Tibial nerve (tissue), 4 donors: ENCODE results near the gene SPTBN1. TPM values are rescaled to one million over a fixed set of nuclear protein-coding genes. Genes with fewer than 3 reads are reported as not detected.

ENCODE experiments used
- DNase-seq, 2 donors: peaks; one replicate each; pipeline ENCODE4 v3.0.0-alpha.2; 2019; ENCODE audit warnings: low spot score in 2 of 2
- H3K27ac ChIP-seq, 4 donors: fragments of 200-600 bp; sonication (generic) in 3 of 4; one replicate each; pipeline ENCODE4 v1.5.1; 2017 to 2019; ENCODE audit warnings: mild to moderate bottlenecking in 1 of 4
- H3K27me3 ChIP-seq, 2 donors: fragments of 200-600 bp; sonication (generic) in 1 of 2; one replicate each; pipeline versions ENCODE4 v1.5.1 to v1.6.0; 2017 to 2019
- H3K36me3 ChIP-seq, 3 donors: fragments of 200-600 bp; sonication (generic); one replicate each; pipeline ENCODE4 v1.5.1; 2018 to 2019
- H3K4me1 ChIP-seq, 4 donors: fragments of 200-600 bp; sonication (generic) in 3 of 4; one replicate each; pipeline ENCODE4 v1.5.1; 2017 to 2019
- H3K4me3 ChIP-seq, 4 donors: fragments of 200-600 bp; sonication (generic) in 3 of 4; one replicate each; pipeline ENCODE4 v1.5.1; 2017 to 2019; ENCODE audit warnings: mild to moderate bottlenecking in 1 of 4, moderate library complexity in 1 of 4
- H3K9me3 ChIP-seq, 4 donors: fragments of 200-600 bp; sonication (generic) in 3 of 4; one replicate each; pipeline ENCODE4 v1.5.1; 2017 to 2019
- EP300 ChIP-seq, 2 donors: sonication (generic); formaldehyde crosslinking; IDR thresholded peaks; one replicate each; pipeline ENCODE4 v1.6.1; 2017; ENCODE audit warnings: antibody characterized with exemption in 2 of 2, mild to moderate bottlenecking in 1 of 2
- POLR2A ChIP-seq, 2 donors: fragments of 450-650 bp; IDR thresholded peaks; one replicate each; pipeline ENCODE4 v1.6.1; 2017; ENCODE audit warnings: antibody characterized with exemption in 2 of 2, mild to moderate bottlenecking in 2 of 2, moderate library complexity in 2 of 2
- WGBS, 2 donors: methylation state at CpG; one replicate each; pipeline ENCODE4 v1.1.5; 2018; 5-methylcytosine and 5-hydroxymethylcytosine counted together
- total RNA-seq, 4 donors: library from RNA; depleted of rRNA; stranded (reverse); fragments of >200 nt; gene quantifications; one replicate each; pipeline ENCODE4 v1.1.0, GENCODE V29; 2016
- TF ChIP-seq, protein P1 (sequence below), 5 experiments: fragments of 200-600 bp in 3 of 5; fragments of 450-650 bp in 2 of 5; sonication (generic) in 3 of 5; IDR thresholded peaks; one replicate each; pipeline ENCODE4 v1.5.1; 2016 to 2019; ENCODE audit warnings: antibody characterized with exemption in 5 of 5, mild to moderate bottlenecking in 3 of 5, moderate library complexity in 2 of 5

Gene SPTBN1
- total RNA-seq, 4 donors from 2014 or later = 670 to 967 (median 890) TPM

DNA sequence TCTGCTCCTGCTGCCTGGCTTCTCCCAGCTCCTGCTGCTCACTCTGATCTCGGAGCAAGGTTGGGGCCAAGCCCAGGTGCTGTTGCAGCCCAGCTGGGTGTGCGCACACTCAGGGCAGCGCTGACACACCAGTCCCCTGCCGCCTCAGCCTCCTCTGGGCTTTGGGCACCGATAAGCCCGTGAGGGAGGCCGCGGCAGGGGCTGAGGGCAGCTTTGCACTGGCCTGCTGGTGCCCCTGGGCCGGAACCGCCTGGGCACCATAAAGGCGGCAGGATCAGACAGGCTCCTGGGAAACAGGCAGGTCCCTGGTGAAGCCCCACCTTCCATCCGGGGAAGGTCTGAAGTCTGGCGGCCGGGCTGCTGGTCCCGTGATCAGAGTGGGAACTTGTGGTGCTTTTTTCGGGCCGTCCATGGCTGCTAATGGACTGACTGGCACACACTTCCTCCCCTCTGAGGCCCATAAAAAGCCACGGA is 253.2 kb downstream of the SPTBN1 start:
- Histone ChIP-seq H3K27ac (no peak overlapping the region), H3K27me3 (peaks cover 0 to 16% of the 10 kb centered on the region in 2 donors), H3K36me3 (no peaks in the 10 kb centered on the region), H3K4me3 (peak overlapping the region in 3 of 4 donors; percentile 34 to 45 (median 45)), H3K4me1 (peaks cover 0 to 13% (median 5%) of the 10 kb centered on the region in 4 donors), H3K9me3 (no peaks in the 10 kb centered on the region)
- TF ChIP-seq, protein P1, sequence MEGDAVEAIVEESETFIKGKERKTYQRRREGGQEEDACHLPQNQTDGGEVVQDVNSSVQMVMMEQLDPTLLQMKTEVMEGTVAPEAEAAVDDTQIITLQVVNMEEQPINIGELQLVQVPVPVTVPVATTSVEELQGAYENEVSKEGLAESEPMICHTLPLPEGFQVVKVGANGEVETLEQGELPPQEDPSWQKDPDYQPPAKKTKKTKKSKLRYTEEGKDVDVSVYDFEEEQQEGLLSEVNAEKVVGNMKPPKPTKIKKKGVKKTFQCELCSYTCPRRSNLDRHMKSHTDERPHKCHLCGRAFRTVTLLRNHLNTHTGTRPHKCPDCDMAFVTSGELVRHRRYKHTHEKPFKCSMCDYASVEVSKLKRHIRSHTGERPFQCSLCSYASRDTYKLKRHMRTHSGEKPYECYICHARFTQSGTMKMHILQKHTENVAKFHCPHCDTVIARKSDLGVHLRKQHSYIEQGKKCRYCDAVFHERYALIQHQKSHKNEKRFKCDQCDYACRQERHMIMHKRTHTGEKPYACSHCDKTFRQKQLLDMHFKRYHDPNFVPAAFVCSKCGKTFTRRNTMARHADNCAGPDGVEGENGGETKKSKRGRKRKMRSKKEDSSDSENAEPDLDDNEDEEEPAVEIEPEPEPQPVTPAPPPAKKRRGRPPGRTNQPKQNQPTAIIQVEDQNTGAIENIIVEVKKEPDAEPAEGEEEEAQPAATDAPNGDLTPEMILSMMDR (IDR thresholded peaks at IDR 0.05) = no peak
- TF ChIP-seq POLR2A (IDR thresholded peaks at IDR 0.05) (no peak), EP300 (IDR thresholded peaks at IDR 0.05) (no peak)
- WGBS, 2 donors = 47 to 60% methylated on average over 4 to 16 of the region's 18 CpGs
- DNase-seq = no peak

DNA sequence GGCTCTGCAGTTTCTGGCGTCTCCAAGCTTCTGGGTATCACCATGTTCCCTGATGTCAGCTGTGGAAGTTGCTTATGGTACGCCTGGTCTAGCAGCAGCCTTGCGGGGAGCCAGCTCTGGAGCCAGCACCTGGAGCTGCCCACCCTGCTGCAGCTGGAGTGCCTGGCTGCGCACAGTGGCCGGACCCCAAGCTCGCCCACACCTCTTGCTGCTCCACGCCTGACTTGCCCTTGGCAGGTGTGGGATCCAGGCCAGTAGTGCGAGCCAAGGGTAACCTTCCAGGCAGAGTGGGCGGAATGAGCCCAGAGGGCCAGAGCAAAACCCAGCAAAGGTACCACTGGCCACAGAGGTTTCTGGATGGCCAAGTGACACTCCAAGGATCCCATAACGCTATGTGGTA is 254.1 kb downstream of the SPTBN1 start:
- H3K27ac ChIP-seq = no peak overlapping the region
- TF ChIP-seq POLR2A (IDR thresholded peaks at IDR 0.05) = no peak
- TF ChIP-seq EP300 (IDR thresholded peaks at IDR 0.05) = no peak
- TF ChIP-seq, protein P1 (IDR thresholded peaks at IDR 0.05) = no peak
- no peak for DNase-seq
- H3K4me1 ChIP-seq = peaks cover 0 to 11% (median 5%) of the 10 kb centered on the region in 4 donors
- 81 to 94% methylated on average over 6 to 9 of the region's 10 CpGs for WGBS, 2 donors
- H3K27me3 ChIP-seq = peaks cover 0 to 16% of the 10 kb centered on the region in 2 donors
- H3K9me3 ChIP-seq = no peaks in the 10 kb centered on the region
- H3K4me3 ChIP-seq = no peak overlapping the region
- no peaks in the 10 kb centered on the region for H3K36me3 ChIP-seq

DNA sequence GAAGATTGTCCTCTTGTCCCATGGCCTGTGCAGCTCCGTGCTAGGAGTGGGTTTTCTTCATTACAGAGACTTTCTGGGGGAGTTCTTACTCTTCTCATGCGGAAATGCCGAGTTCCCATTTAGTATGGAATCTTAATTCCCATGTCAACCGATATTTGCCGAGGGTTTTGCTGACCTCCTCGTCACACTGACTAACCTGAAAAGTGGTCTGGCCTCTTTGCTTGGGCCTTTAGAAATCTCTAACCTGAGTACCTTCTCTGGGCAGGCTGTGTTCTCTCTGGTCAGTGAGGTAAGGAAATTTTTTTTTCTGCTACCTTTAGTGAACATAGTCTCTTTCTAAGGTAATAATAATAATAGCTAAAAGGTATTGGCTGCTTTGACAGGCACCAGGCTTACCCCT is 256.4 kb downstream of the SPTBN1 start:
- peaks cover 0 to 11% (median 5%) of the 10 kb centered on the region in 4 donors for H3K4me1 ChIP-seq
- no peaks in the 10 kb centered on the region for H3K9me3 ChIP-seq
- H3K27ac ChIP-seq = no peak overlapping the region
- TF ChIP-seq, protein P1 (IDR thresholded peaks at IDR 0.05) = no peak
- no peak for TF ChIP-seq EP300 (IDR thresholded peaks at IDR 0.05)
- TF ChIP-seq POLR2A (IDR thresholded peaks at IDR 0.05) = no peak
- H3K27me3 ChIP-seq = peaks cover 0 to 19% of the 10 kb centered on the region in 2 donors
- DNase-seq = no peak
- H3K4me3 ChIP-seq = no peak overlapping the region
- WGBS, 2 donors = 97 to 99% methylated on average over 6 of the region's 6 CpGs
- H3K36me3 ChIP-seq = no peaks in the 10 kb centered on the region

DNA sequence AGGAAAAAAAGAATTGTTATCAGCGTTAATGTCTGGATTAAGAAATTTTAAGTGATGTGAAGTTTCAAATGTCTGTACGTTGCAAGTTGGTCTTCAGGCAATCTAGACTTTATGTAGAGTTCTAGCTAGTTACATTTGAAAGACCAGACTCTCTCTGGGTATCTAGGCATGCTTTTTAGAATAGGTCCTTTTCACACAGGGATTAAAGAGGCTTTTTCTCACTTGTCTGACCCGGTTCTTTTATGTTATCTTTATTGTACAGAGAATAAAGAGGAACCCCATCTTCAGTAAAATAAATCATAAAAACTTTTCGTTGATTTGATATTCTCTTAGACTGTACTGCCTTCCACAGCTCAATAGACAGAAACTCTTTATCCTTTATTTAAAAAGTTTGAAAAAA is 258.9 kb downstream of the SPTBN1 start:
- Histone ChIP-seq H3K9me3 (no peaks in the 10 kb centered on the region), H3K4me1 (no peaks in the 10 kb centered on the region), H3K27ac (no peak overlapping the region), H3K4me3 (no peak overlapping the region), H3K36me3 (no peaks in the 10 kb centered on the region), H3K27me3 (peaks cover 0 to 8% of the 10 kb centered on the region in 2 donors)
- TF ChIP-seq POLR2A (IDR thresholded peaks at IDR 0.05) (no peak), EP300 (IDR thresholded peaks at IDR 0.05) (no peak)
- TF ChIP-seq, protein P1 (IDR thresholded peaks at IDR 0.05) = no peak
- no peak for DNase-seq
- WGBS, 2 donors = 48 to 64% methylated on average over 4 of the region's 4 CpGs

DNA sequence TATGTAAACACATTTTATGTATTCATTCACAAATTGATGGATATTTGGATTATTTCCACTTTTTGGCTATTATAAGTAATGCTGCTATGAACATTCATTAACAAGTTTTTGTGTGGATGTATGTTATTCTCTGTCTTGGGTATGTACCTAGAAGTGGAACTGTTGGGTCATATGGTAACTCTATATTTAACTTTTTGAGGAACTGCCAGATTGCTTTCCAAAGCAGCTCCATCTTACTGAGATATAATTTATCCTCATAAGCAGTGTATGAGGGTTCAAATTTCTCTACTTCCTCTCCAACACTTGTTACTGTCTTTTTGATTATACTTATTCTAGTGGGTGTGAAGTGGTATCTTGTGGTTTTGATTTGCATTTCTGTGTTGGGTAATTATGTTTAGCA is 260.2 kb downstream of the SPTBN1 start:
- Histone ChIP-seq H3K4me1 (no peaks in the 10 kb centered on the region), H3K9me3 (no peaks in the 10 kb centered on the region), H3K27ac (no peak overlapping the region), H3K27me3 (peaks cover 0 to 8% of the 10 kb centered on the region in 2 donors), H3K36me3 (no peaks in the 10 kb centered on the region), H3K4me3 (no peak overlapping the region)
- DNase-seq = no peak
- no peak for TF ChIP-seq POLR2A (IDR thresholded peaks at IDR 0.05)
- TF ChIP-seq, protein P1 (IDR thresholded peaks at IDR 0.05) = no peak
- no peak for TF ChIP-seq EP300 (IDR thresholded peaks at IDR 0.05)
